ENCODE measurements around the gene CEP170B.

Gene CEP170B

DNA sequence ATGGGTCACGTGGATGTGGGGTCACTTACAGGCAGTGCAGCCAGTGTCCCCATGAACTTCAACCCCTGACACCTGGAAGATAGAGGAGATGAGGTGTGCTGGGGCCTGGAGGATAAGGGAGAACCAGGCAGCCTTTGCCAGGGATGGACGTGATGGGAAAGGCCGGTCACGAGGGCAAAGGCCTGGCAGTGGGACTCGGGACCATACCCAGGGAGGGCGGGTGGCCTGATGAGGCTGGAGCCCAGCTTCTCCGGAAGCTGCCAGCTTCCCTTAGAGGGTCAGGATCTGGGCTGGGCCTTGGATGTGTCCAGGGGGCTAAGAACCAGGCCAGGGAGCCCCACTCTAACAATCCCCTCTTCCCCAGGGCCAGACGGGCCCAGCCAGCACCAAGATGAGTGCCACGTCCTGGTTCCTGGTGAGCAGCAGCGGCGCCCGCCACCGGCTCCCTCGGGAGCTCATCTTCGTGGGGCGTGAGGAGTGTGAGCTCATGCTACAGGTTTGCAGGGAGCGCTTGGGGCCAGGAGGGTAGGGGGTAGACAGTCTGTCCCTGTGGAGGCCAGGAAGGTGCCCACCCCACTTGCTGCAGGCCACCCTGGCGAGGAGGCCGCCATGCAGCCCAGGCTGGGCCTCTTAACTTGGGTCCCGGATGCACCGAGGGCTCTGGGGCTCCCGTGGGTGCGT, 3.1 kb downstream of the CEP170B start:
- Mint-ChIP-seq H3K4me1 (ENCODE audit: low read depth) (peaks cover 13% of the 10 kb centered on the region), H3K27me3 (peaks cover 52% of the 10 kb centered on the region), H3K36me3 (ENCODE audit: low read depth) (no peaks in the 10 kb centered on the region), H3K27ac (no peak overlapping the region), H3K9me3 (no peaks in the 10 kb centered on the region), H3K4me3 (no peak overlapping the region)
- intact Hi-C loops (cut with micrococcal nuclease), result no loop called here

- Mint-ChIP-seq H3K9me3 (no peaks in the 10 kb centered on the region), H3K27ac (no peak overlapping the region), H3K4me3 (no peak overlapping the region), H3K4me1 (ENCODE audit: low read depth) (peaks cover 16% of the 10 kb centered on the region), H3K27me3 (peaks cover 59% of the 10 kb centered on the region), H3K36me3 (ENCODE audit: low read depth) (no peaks in the 10 kb centered on the region)
- intact Hi-C loops (cut with micrococcal nuclease), result no loop called here
Measured at GRCh38 chr14:104868811-104869572, 3.9 kb downstream of the CEP170B start.

DNA sequence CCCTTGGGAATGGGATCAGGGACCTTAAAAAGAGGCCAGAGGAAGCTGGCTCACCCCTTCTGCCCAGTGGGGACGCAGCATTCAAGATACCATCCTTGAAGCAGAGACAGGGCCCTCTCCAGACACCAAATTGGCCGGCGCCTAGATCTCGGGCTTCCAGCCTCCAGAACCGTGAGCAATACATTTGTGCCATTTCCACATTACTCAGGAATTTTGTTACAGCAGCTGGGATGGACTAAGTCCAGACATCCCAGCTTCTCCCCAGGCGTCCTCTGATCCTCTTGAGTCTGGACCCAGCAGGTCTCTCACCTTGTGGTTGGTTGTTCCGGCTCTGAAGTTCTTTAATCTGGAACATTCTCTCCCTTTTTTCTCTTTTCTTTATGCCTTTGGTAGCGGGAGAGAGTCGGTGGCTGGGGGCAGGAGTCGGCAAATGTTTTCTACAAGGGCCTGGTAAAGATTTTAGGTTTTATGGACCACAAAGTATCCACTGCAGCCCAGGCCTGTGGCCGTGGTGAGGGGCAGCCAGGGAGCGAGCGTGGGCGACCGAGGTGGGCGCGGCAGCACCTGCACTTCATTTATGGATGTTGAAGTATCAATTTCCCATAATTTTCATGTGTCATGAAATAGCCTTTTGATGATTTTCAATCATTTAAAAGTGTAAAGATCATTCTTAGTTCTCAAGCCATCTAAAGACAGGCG, 4.8 kb downstream of the CEP170B start:
- Mint-ChIP-seq H3K27ac (no peak overlapping the region), H3K4me3 (no peak overlapping the region), H3K27me3 (peaks cover 60% of the 10 kb centered on the region), H3K36me3 (ENCODE audit: low read depth) (no peaks in the 10 kb centered on the region), H3K4me1 (ENCODE audit: low read depth) (peaks cover 12% of the 10 kb centered on the region), H3K9me3 (no peaks in the 10 kb centered on the region)
- intact Hi-C loops (cut with micrococcal nuclease), result no loop called here

GRCh38 chr14:104870368-104871144, 5.5 kb downstream of the CEP170B start:
- no peak overlapping the region for H3K4me3 Mint-ChIP-seq
- intact Hi-C loops (cut with micrococcal nuclease), result no loop called here
- H3K36me3 Mint-ChIP-seq (ENCODE audit: low read depth), result no peaks in the 10 kb centered on the region
- H3K4me1 Mint-ChIP-seq (ENCODE audit: low read depth), result peaks cover 12% of the 10 kb centered on the region
- H3K27me3 Mint-ChIP-seq, result peaks cover 60% of the 10 kb centered on the region
- H3K27ac Mint-ChIP-seq, result no peak overlapping the region
- H3K9me3 Mint-ChIP-seq, result no peaks in the 10 kb centered on the region

- Mint-ChIP-seq H3K27ac (no peak overlapping the region), H3K27me3 (peaks cover 54% of the 10 kb centered on the region), H3K4me3 (no peak overlapping the region), H3K4me1 (ENCODE audit: low read depth) (peaks cover 12% of the 10 kb centered on the region), H3K9me3 (no peaks in the 10 kb centered on the region), H3K36me3 (ENCODE audit: low read depth) (no peaks in the 10 kb centered on the region)
- intact Hi-C loops (cut with micrococcal nuclease), result no loop called here
Measured at GRCh38 chr14:104871145-104871655, 6.1 kb downstream of the CEP170B start.

DNA sequence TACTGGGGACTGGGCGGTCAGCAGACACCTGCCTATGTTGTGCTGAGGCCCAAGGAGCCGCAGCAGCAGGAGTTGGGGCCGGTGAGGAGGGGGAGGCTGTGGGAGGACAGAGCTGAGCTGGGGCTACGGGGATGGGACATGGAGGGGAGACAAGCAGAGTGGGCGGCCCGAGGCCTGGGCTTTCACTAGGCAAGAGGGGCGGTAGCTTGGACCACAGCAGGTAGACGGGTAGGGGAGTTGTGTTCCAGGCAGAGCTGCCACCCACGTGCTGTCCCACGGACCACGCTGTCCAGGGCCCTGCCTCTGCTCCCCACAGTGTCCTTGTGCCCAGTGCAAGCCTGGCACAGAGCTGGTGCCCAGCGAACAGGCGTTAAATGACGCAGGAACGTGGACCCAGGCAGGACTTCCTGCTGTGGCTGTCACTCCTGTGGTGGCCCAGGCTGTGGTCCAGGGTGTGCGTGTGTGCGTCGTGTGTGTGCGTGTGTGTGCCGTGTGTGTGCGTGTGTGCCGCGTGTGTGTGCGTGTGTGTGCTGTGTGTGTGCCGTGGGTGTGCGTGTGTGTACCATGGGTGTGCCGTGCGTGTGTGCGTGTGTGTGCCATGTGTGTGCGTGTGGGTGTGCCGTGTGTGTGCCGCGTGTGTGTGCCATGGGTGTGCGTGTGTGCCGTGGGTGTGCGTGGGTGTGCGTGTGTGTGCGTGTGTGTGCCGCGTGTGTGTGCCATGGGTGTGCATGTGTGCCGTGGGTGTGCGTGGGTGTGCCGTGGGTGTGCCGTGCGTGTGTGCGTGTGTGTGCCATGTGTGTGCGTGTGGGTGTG, 6.8 kb downstream of the CEP170B start:
- Mint-ChIP-seq H3K4me1 (ENCODE audit: low read depth) (peaks cover 12% of the 10 kb centered on the region), H3K4me3 (no peak overlapping the region), H3K9me3 (no peaks in the 10 kb centered on the region), H3K27ac (no peak overlapping the region), H3K27me3 (peaks cover 48% of the 10 kb centered on the region), H3K36me3 (ENCODE audit: low read depth) (no peaks in the 10 kb centered on the region)
- intact Hi-C loops (cut with micrococcal nuclease), result no loop called here

DNA sequence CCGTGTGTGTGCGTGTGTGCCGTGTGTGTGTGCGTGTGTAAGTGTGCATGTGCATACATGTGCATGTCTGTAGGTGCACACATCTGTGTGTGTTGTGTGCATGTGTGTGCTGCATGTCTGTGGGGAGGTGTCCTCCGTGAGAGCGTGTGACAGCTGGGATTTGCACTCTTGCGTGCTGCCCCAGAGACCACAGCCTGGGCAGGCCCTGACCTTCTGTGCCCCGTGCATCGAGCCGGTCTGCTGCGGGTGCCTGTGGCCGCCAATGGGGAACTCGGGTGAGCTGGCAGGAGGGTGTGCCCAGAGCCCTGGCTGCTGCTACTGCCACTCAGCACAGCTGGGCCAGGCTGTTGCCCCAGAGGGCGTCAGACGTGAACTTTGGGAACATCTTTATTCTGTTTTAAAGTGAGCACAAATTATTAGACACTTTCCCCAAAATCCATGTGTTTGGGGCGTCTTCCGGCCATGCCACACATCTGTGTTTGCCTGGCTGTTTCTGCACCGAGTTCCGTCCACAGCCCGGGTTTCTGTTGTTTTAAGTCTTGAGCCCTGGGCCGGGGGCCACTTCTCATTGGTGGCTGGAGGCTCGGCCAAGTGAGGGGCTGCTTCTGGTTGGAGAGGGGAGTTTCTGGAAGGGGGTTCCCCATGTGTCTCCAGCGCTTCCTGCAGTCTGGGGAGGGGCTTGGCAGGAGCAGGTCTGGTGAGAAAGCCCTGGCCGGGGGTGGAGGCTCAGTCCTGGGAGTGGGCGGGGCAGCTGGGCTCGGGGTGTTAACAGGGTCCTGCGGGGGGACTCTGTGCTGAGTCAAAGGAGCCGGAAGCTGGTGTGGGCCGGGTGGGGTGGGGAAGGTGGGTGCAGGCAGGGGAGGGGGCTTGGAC, 7.6 kb downstream of the CEP170B start:
- Mint-ChIP-seq H3K36me3 (ENCODE audit: low read depth) (no peaks in the 10 kb centered on the region), H3K27ac (peak overlapping the region; percentile 42), H3K4me1 (ENCODE audit: low read depth) (peaks cover 12% of the 10 kb centered on the region), H3K27me3 (peaks cover 39% of the 10 kb centered on the region), H3K9me3 (no peaks in the 10 kb centered on the region), H3K4me3 (no peak overlapping the region)
- intact Hi-C loops (cut with micrococcal nuclease), result no loop called here

- no peaks in the 10 kb centered on the region for H3K36me3 Mint-ChIP-seq (ENCODE audit: low read depth)
- peaks cover 35% of the 10 kb centered on the region for H3K27me3 Mint-ChIP-seq
- intact Hi-C loops (cut with micrococcal nuclease), result no loop called here
- peaks cover 12% of the 10 kb centered on the region for H3K4me1 Mint-ChIP-seq (ENCODE audit: low read depth)
- H3K9me3 Mint-ChIP-seq, result no peaks in the 10 kb centered on the region
- H3K27ac Mint-ChIP-seq, result peak overlapping the region; percentile 42
- no peak overlapping the region for H3K4me3 Mint-ChIP-seq
Measured at GRCh38 chr14:104873380-104874055, 8.4 kb downstream of the CEP170B start.

GRCh38 chr14:104874110-104874531, 9.1 kb downstream of the CEP170B start:
- peaks cover 12% of the 10 kb centered on the region for H3K4me1 Mint-ChIP-seq (ENCODE audit: low read depth)
- H3K27ac Mint-ChIP-seq, result no peak overlapping the region
- H3K4me3 Mint-ChIP-seq, result no peak overlapping the region
- H3K36me3 Mint-ChIP-seq (ENCODE audit: low read depth), result no peaks in the 10 kb centered on the region
- intact Hi-C loops (cut with micrococcal nuclease), result no loop called here
- H3K9me3 Mint-ChIP-seq, result no peaks in the 10 kb centered on the region
- peaks cover 30% of the 10 kb centered on the region for H3K27me3 Mint-ChIP-seq

- Mint-ChIP-seq H3K4me1 (ENCODE audit: low read depth) (peaks cover 12% of the 10 kb centered on the region), H3K36me3 (ENCODE audit: low read depth) (no peaks in the 10 kb centered on the region), H3K27ac (no peak overlapping the region), H3K9me3 (no peaks in the 10 kb centered on the region), H3K4me3 (no peak overlapping the region), H3K27me3 (peaks cover 28% of the 10 kb centered on the region)
- intact Hi-C loops (cut with micrococcal nuclease), result no loop called here
Measured at GRCh38 chr14:104874571-104875411, 9.7 kb downstream of the CEP170B start.

GRCh38 chr14:104875412-104875751, 10.3 kb downstream of the CEP170B start:
- H3K27me3 Mint-ChIP-seq, result peaks cover 28% of the 10 kb centered on the region
- H3K4me3 Mint-ChIP-seq, result no peak overlapping the region
- H3K36me3 Mint-ChIP-seq (ENCODE audit: low read depth), result no peaks in the 10 kb centered on the region
- H3K27ac Mint-ChIP-seq, result no peak overlapping the region
- H3K9me3 Mint-ChIP-seq, result no peaks in the 10 kb centered on the region
- H3K4me1 Mint-ChIP-seq (ENCODE audit: low read depth), result peaks cover 12% of the 10 kb centered on the region
- intact Hi-C loops (cut with micrococcal nuclease), result no loop called here
